ENCODE measurements around the gene PDAP1.
A peak's percentile ranks its signal among the peaks of the same experiment; 100 is the strongest.

DNA sequence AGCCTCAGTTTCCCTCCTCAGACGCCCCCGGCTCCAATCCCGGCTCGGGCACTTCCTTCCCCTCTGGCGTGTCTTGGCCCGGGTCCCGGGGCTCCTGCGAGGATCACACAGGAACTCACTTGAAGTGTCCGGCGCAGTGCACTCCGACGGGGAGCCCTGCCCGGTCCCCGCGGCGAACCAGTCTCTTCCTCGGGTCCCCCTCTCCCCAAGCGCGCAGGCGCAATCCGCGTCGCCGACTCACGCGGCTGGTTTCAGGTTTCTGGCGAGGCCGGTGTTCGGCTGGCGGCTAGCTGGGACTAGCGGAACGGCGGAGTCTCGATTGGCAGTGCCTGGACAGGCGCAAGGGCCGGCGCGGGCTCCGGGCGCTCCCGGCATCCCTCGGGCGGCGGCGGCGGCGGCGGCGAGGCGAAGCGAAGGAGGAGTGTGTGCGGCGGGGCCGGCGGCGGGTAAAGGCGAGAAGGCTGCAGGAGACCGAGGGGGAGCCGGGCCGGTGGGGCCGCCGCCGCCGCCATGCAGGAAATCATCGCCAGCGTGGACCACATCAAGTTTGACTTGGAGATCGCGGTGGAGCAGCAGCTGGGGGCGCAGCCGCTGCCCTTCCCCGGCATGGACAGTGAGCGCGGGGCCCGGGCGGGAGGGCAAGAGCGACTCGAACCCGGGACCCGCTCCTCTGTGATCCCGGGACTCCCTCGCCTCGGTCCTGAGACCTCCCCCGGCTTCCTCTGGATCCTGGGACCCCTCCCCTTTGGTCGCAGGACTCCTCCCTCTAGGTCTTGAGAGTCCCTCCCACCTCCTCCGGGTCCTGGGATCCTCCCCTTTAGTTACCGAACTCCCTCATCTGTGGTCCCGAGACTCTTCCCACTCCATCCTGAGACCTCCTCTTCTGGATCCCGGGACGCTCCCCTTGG, 30.4 kb upstream of the PDAP1 start, which contains the start of the genes CPSF4 and PTCD1:
- TF ChIP-seq, protein P1, sequence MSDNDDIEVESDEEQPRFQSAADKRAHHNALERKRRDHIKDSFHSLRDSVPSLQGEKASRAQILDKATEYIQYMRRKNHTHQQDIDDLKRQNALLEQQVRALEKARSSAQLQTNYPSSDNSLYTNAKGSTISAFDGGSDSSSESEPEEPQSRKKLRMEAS (IDR thresholded peaks at IDR 0.05), result peak; percentile 91
- TF ChIP-seq CBX3 (IDR thresholded peaks at IDR 0.05; ENCODE audit: low read depth) (no peak), EZH2phosphoT487 (IDR thresholded peaks at IDR 0.05; ENCODE audit: borderline replicate concordance) (no peak), SP1 (IDR thresholded peaks at IDR 0.05; ENCODE audit: low read depth) (peak; percentile 94), EZH2 (IDR thresholded peaks at IDR 0.05) (no peak), SIN3A (IDR thresholded peaks at IDR 0.05; ENCODE audit: low read depth) (peak; percentile 82), POLR2A (IDR thresholded peaks at IDR 0.05; ENCODE audit: borderline replicate concordance, extremely low read depth, insufficient read depth, insufficient read length) (peak; percentile 27), RAD21 (IDR thresholded peaks at IDR 0.05; ENCODE audit: low read depth) (no peak), ZNF274 (IDR thresholded peaks at IDR 0.05; ENCODE audit: low read depth, low read length) (no peak)
- TF ChIP-seq, protein P2, sequence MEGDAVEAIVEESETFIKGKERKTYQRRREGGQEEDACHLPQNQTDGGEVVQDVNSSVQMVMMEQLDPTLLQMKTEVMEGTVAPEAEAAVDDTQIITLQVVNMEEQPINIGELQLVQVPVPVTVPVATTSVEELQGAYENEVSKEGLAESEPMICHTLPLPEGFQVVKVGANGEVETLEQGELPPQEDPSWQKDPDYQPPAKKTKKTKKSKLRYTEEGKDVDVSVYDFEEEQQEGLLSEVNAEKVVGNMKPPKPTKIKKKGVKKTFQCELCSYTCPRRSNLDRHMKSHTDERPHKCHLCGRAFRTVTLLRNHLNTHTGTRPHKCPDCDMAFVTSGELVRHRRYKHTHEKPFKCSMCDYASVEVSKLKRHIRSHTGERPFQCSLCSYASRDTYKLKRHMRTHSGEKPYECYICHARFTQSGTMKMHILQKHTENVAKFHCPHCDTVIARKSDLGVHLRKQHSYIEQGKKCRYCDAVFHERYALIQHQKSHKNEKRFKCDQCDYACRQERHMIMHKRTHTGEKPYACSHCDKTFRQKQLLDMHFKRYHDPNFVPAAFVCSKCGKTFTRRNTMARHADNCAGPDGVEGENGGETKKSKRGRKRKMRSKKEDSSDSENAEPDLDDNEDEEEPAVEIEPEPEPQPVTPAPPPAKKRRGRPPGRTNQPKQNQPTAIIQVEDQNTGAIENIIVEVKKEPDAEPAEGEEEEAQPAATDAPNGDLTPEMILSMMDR (IDR thresholded peaks at IDR 0.05 in 2 of 3, conservative IDR thresholded peaks at IDR 0.05 in 1 of 3; ENCODE audit: borderline replicate concordance in 1 of 3, insufficient read depth in 1 of 3, low read depth in 2 of 3, low read length in 2 of 3), result no peak
